Smooth muscle cell (in vitro differentiated cells): ENCODE data around the gene IQSEC1. TPM values are rescaled to one million over a fixed set of nuclear protein-coding genes. Genes with fewer than 3 reads are reported as not detected.

Experiments
- DNase-seq: peaks from one replicate; lab custom pipeline; 2025; ENCODE audit not compliant: unreplicated experiment; lab: John Stamatoyannopoulos, UW
- H2AFZ ChIP-seq: fragments of 200-600 bp; sonication (generic); 2 replicates; pipeline ENCODE4 v1.6.0; 2016; ENCODE audit warnings: antibody characterized with exemption, low read depth, mild to moderate bottlenecking
- H3F3A ChIP-seq: fragments of 200-600 bp; sonication (generic); 2 replicates; pipeline ENCODE4 v1.6.0; 2017; ENCODE audit warnings: antibody characterized with exemption, low read depth
- H3K27ac ChIP-seq: fragments of 200-600 bp; sonication (generic); 2 replicates; pipeline ENCODE4 v1.5.1; 2016; ENCODE audit warnings: low read depth, mild to moderate bottlenecking
- H3K27me3 ChIP-seq: fragments of 200-600 bp; sonication (generic); 2 replicates; pipeline ENCODE4 v1.6.1; 2016; ENCODE audit warnings: low read depth, mild to moderate bottlenecking
- H3K36me3 ChIP-seq: fragments of 200-600 bp; sonication (generic); 2 replicates; pipeline ENCODE4 v1.5.1; 2016; ENCODE audit warnings: low read depth
- H3K4me1 ChIP-seq: fragments of 200-600 bp; sonication (generic); 2 replicates; pipeline ENCODE4 v1.5.1; 2016; ENCODE audit warnings: low read depth
- H3K4me2 ChIP-seq: fragments of 200-600 bp; sonication (generic); 2 replicates; pipeline ENCODE4 v1.6.0; 2016; ENCODE audit warnings: mild to moderate bottlenecking
- H3K4me3 ChIP-seq: fragments of 200-600 bp; sonication (generic); 2 replicates; pipeline ENCODE4 v1.5.1; 2016; ENCODE audit warnings: mild to moderate bottlenecking
- H3K79me2 ChIP-seq: fragments of 200-600 bp; sonication (generic); 2 replicates; pipeline ENCODE4 v1.6.0; 2016; ENCODE audit warnings: low read depth, mild to moderate bottlenecking
- H3K9ac ChIP-seq: fragments of 200-600 bp; sonication (generic); 2 replicates; pipeline ENCODE4 v1.6.0; 2016; ENCODE audit warnings: low read depth
- H3K9me3 ChIP-seq: fragments of 200-600 bp; sonication (generic); replicated peaks from 2 replicates; pipeline ENCODE4 v1.5.1; 2016; ENCODE audit warnings: low read depth
- H4K20me1 ChIP-seq: fragments of 200-600 bp; sonication (generic); 2 replicates; pipeline ENCODE4 v1.6.0; 2016; ENCODE audit warnings: low read depth
- CTCF ChIP-seq: fragments of 200-600 bp; sonication (generic); IDR thresholded peaks from 2 replicates; pipeline ENCODE4 v1.5.1; 2017; ENCODE audit warnings: borderline replicate concordance, mild to moderate bottlenecking, antibody characterized with exemption; ENCODE audit not compliant: insufficient read depth, poor library complexity, severe bottlenecking
- WGBS: methylation state at CpG from one replicate; pipeline ENCODE4 v1.1.7; 2016; ENCODE audit warnings: low lambda C conversion rate; 5-methylcytosine and 5-hydroxymethylcytosine counted together
- polyA plus RNA-seq: library from polyadenylated mRNA; unstranded; fragments of >200 nt; fragmentation: Nextera tagmentation; extraction: Ambion mirVana; gene quantifications from 2 replicates; pipeline ENCODE4 v1.2.1, GENCODE V29; 2016
- total RNA-seq: library from RNA; depleted of rRNA; stranded (reverse); fragments of >200 nt; gene quantifications from 2 replicates; pipeline ENCODE4 v1.2.3, GENCODE V29; 2014

The IQSEC1 gene
- total and polyA plus RNA-seq, 2 experiments from 2014 or later: 18.9 to 19.8 TPM

GRCh38 chr3:13030684-13031083, 42.5 kb downstream of the IQSEC1 start:
- DNase-seq: no peak
- no peaks in the 10 kb centered on the region for H3K79me2 ChIP-seq
- peaks cover 7% of the 10 kb centered on the region for H3K4me1 ChIP-seq
- no peak overlapping the region for H3K4me3 ChIP-seq
- no peak for TF ChIP-seq CTCF
- H3K9ac ChIP-seq: no peak overlapping the region
- 96% methylated on average over 9 of the region's 9 CpGs for WGBS
- no peaks in the 10 kb centered on the region for H3K36me3 ChIP-seq
- no peaks in the 10 kb centered on the region for H4K20me1 ChIP-seq
- H3K27me3 ChIP-seq: peaks cover 3% of the 10 kb centered on the region
- H3F3A ChIP-seq: no peaks in the 10 kb centered on the region
- no peak overlapping the region for H2AFZ ChIP-seq
- H3K9me3 ChIP-seq: no peaks in the 10 kb centered on the region
- H3K4me2 ChIP-seq: no peak overlapping the region
- no peak overlapping the region for H3K27ac ChIP-seq

GRCh38 chr3:13028010-13028821, 45.0 kb downstream of the IQSEC1 start:
- H3K4me1 ChIP-seq: peaks cover 7% of the 10 kb centered on the region
- no peaks in the 10 kb centered on the region for H4K20me1 ChIP-seq
- H3K27me3 ChIP-seq: peaks cover 3% of the 10 kb centered on the region
- H3K27ac ChIP-seq: no peak overlapping the region
- H3F3A ChIP-seq: peaks cover 7% of the 10 kb centered on the region
- no peak overlapping the region for H3K4me2 ChIP-seq
- H3K4me3 ChIP-seq: no peak overlapping the region
- H3K9me3 ChIP-seq: no peaks in the 10 kb centered on the region
- H3K79me2 ChIP-seq: no peaks in the 10 kb centered on the region
- H3K36me3 ChIP-seq: no peaks in the 10 kb centered on the region
- no peak for DNase-seq
- TF ChIP-seq CTCF: no peak
- no peak overlapping the region for H2AFZ ChIP-seq
- no peak overlapping the region for H3K9ac ChIP-seq
- WGBS: 82% methylated on average over 11 of the region's 11 CpGs

- Histone ChIP-seq H3K27me3 (peaks cover 3% of the 10 kb centered on the region), H3K4me3 (no peak overlapping the region), H4K20me1 (no peaks in the 10 kb centered on the region), H3K4me1 (peaks cover 16% of the 10 kb centered on the region), H3K79me2 (no peaks in the 10 kb centered on the region), H3K4me2 (no peak overlapping the region), H3K9me3 (no peaks in the 10 kb centered on the region), H3F3A (peaks cover 11% of the 10 kb centered on the region), H3K9ac (no peak overlapping the region), H2AFZ (no peak overlapping the region), H3K36me3 (no peaks in the 10 kb centered on the region), H3K27ac (no peak overlapping the region)
- no peak for TF ChIP-seq CTCF
- 91% methylated on average over 7 of the region's 7 CpGs for WGBS
- DNase-seq: no peak
Measured at GRCh38 chr3:13027154-13027553, 46.1 kb downstream of the IQSEC1 start.

- no peaks in the 10 kb centered on the region for H4K20me1 ChIP-seq
- TF ChIP-seq CTCF: no peak
- H3K4me2 ChIP-seq: no peak overlapping the region
- H3K9me3 ChIP-seq: no peaks in the 10 kb centered on the region
- no peaks in the 10 kb centered on the region for H3K36me3 ChIP-seq
- H3F3A ChIP-seq: peaks cover 11% of the 10 kb centered on the region
- peaks cover 22% of the 10 kb centered on the region for H3K4me1 ChIP-seq
- 96% methylated on average over 3 of the region's 3 CpGs for WGBS
- H3K27ac ChIP-seq: no peak overlapping the region
- peaks cover 3% of the 10 kb centered on the region for H3K27me3 ChIP-seq
- H3K79me2 ChIP-seq: no peaks in the 10 kb centered on the region
- DNase-seq: no peak
- no peak overlapping the region for H2AFZ ChIP-seq
- no peak overlapping the region for H3K9ac ChIP-seq
- H3K4me3 ChIP-seq: no peak overlapping the region
Measured at GRCh38 chr3:13026534-13026933, 46.7 kb downstream of the IQSEC1 start.
